Measurements from ENCODE around the gene KCNB1.

The KCNB1 gene

DNA sequence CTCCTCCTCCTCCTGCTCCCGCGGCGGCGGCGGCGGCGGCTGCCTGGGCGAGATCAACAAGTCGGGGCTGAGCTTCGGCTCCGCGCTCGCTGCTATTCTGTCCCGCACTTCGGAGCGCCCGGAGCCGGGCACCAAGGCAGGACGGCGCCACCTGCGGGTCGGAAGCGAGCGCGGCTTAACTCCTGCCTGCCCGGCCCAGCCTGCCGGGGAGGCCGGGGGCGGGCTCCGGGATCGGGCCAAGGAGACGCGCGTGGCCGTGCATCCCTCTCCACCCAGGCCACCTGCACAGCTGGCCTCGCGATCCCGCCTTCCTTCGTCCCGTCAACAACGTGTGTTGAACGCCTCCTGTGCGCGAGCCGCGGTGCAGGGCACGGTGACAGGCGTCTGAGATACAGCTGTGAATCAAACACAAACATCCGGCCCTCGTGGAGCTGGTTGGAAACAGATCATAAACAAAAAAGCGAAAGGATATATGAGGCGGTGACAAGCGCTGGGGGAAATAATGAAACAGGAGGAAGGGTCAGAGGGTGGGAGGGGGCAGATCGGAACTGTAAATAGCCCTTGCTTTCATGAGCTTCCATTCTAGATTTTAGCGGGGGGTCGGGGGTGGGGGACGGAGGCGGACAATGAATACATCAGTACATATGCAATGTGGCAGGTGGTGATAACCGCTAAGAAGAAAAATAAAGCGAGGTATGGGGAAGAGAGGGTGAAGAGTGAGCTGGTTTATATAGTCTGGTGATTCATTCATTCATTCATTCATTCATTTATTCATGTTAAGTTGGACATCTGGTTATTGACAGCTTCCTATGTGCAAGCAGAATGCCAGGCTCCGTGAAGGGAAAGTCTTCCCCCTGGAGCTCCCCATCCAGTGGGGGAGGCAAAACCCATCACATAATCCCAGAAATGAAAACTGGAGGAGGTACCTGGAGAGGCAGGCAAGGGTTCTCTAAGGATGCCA, 2.0 kb upstream of the KCNB1 start:
- Mint-ChIP-seq H3K27me3 (ENCODE audit: low read depth) (peaks cover 67% of the 10 kb centered on the region), H3K27ac (peak overlapping the region; percentile 56), H3K9me3 (peaks cover 3% of the 10 kb centered on the region), H3K4me3 (peak overlapping the region; percentile 88), H3K36me3 (ENCODE audit: low read depth) (no peaks in the 10 kb centered on the region), H3K4me1 (ENCODE audit: low read depth) (peaks cover 5% of the 10 kb centered on the region)

DNA sequence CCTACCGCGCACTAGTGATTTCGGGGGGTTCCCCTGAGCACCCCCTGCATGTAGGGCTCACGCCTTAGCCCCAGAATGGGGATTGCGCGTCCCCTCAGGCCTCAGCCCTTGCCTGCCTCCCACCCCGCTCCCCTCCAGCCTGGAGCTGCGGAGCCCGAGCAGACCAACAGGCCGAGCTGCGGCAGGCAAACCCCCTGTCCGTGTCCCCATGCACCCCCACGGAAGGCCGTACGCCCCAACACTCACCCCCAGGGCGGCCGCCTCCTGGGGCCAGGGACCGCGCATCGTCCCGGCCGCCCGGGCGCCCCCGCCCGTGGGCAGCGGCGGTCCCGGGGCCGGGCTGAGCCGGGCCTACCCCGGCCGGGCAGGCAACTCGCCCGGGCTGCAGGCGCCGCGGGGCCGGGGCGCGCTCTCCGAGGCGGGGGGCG, 1.2 kb upstream of the KCNB1 start:
- H3K36me3 Mint-ChIP-seq (ENCODE audit: low read depth), result no peaks in the 10 kb centered on the region
- no peak overlapping the region for H3K27ac Mint-ChIP-seq
- no peaks in the 10 kb centered on the region for H3K9me3 Mint-ChIP-seq
- peaks cover 61% of the 10 kb centered on the region for H3K27me3 Mint-ChIP-seq (ENCODE audit: low read depth)
- H3K4me1 Mint-ChIP-seq (ENCODE audit: low read depth), result peaks cover 5% of the 10 kb centered on the region
- no peak overlapping the region for H3K4me3 Mint-ChIP-seq

DNA sequence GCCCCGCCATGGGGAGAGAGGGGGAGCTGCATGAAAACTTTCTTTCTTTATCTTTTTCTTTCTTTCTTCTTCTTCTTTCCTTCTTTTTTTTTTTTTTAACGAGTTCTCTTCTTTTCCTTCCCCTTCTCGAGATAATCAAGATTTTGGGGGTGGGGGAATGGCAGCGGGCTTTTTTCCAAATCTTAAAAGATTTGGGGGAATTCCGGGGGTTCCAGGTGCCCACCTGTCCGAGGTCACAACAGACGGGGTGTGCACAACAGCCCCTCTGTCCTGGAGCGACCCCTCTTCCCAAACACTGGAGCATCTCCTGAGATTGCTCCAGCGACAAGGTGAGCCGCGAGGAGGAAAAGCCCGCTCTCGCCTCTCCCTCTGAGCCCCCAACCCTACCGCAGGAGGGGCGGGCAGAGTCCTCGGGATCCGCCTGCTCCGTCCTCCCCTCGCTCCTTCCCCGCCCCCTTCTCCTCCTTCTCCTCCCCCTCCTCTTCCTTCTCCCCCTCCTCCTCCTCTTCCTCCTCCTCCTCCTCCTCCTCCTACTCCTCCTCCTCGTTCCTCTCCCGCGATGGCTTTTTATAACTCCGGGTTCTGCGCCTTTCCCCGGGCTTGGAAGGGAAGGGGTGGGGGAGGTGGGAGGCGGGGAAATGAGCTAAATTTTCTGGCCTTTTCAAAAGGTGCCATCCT, 689 bp upstream of the KCNB1 start:
- Mint-ChIP-seq H3K4me1 (ENCODE audit: low read depth) (peaks cover 5% of the 10 kb centered on the region), H3K36me3 (ENCODE audit: low read depth) (no peaks in the 10 kb centered on the region), H3K27me3 (ENCODE audit: low read depth) (peaks cover 60% of the 10 kb centered on the region), H3K4me3 (peak overlapping the region; percentile 38), H3K9me3 (no peaks in the 10 kb centered on the region), H3K27ac (no peak overlapping the region)

DNA sequence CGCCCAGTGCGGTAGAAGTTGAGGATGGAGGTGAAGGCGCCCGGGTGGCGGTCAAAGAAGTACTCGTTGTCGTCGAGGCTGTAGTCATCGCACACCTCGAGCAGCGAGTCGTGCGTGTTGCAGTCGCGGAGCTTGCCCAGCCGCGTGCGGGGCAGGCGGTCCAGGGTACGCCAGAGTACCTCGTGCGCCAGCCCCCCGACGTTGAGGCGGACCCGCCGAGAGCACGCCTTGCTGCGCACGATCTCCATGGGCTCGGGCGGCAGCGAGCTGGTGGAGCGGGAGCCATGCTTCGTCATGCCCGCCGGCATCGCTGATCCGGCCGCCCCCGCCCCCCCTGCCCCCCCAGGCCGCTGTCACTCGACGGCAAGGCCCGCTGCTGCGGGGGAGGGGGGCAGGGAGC, 295 bp downstream of the KCNB1 start:
- Mint-ChIP-seq H3K9me3 (no peaks in the 10 kb centered on the region), H3K4me1 (ENCODE audit: low read depth) (peaks cover 5% of the 10 kb centered on the region), H3K4me3 (no peak overlapping the region), H3K27ac (no peak overlapping the region), H3K36me3 (ENCODE audit: low read depth) (no peaks in the 10 kb centered on the region), H3K27me3 (ENCODE audit: low read depth) (peaks cover 54% of the 10 kb centered on the region)

DNA sequence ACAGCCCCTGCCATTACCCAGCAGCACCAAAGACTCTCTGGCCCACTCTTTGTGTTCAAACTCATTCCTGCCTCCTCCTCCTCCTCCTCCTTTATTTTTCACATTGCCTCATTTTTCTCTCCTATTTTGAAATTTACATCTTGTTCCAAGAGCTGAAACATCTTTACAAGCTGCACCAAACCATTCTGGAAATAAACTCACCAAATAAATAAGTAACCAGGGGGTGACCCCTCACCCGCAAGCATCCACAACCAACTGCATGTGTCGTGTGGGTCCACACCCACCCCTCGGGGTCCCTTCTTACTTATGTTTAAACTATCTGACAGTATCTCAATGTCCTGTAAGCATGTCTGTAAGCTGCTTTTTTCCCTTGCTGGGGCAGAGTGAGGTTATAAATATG, 1.4 kb downstream of the KCNB1 start:
- Mint-ChIP-seq H3K36me3 (ENCODE audit: low read depth) (no peaks in the 10 kb centered on the region), H3K9me3 (no peaks in the 10 kb centered on the region), H3K27me3 (ENCODE audit: low read depth) (peaks cover 48% of the 10 kb centered on the region), H3K4me3 (no peak overlapping the region), H3K4me1 (ENCODE audit: low read depth) (peaks cover 5% of the 10 kb centered on the region), H3K27ac (no peak overlapping the region)

DNA sequence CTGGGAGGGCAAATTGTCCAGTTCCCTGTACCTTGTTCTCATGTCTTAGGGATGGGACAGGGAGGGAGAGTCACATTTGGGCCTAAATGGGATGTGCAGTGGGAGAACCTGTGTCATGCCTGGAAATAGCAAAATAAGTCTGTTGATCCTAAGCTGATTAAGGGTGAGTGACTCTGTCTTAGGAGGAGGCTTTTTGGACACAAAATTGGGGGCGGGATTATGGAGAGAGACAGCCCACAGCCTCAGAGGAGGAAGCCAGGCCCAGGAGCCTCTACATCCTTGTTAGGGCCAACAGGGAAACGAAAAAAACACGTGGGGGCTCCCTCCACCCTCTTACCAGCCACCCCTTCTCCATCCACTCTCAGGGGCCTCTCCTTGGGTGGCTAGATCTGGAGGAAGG, 2.2 kb downstream of the KCNB1 start:
- H3K4me3 Mint-ChIP-seq, result no peak overlapping the region
- H3K36me3 Mint-ChIP-seq (ENCODE audit: low read depth), result no peaks in the 10 kb centered on the region
- peaks cover 5% of the 10 kb centered on the region for H3K4me1 Mint-ChIP-seq (ENCODE audit: low read depth)
- no peak overlapping the region for H3K27ac Mint-ChIP-seq
- H3K27me3 Mint-ChIP-seq (ENCODE audit: low read depth), result peaks cover 41% of the 10 kb centered on the region
- H3K9me3 Mint-ChIP-seq, result no peaks in the 10 kb centered on the region

DNA sequence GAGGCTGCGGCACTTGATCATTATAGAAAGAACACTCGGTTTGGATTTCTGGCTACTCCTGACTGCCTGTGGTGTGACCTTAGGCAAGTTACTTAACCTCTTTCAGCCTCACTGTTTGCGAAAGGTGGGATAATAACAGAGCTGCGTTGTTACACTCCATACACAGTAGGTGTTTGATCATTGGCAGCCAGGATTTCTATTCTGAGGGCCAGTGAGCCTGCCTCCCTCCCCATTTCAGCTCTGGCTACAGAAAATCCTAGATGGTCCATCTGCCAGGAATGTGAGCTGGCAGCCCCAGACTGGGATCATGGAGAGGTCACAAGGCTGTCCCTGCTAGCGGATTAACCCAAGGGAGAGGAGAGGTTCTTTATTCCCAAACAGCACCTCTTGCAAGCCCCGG, 2.7 kb downstream of the KCNB1 start:
- no peaks in the 10 kb centered on the region for H3K36me3 Mint-ChIP-seq (ENCODE audit: low read depth)
- no peak overlapping the region for H3K27ac Mint-ChIP-seq
- H3K9me3 Mint-ChIP-seq, result no peaks in the 10 kb centered on the region
- H3K4me3 Mint-ChIP-seq, result no peak overlapping the region
- peaks cover 5% of the 10 kb centered on the region for H3K4me1 Mint-ChIP-seq (ENCODE audit: low read depth)
- H3K27me3 Mint-ChIP-seq (ENCODE audit: low read depth), result peaks cover 44% of the 10 kb centered on the region

DNA sequence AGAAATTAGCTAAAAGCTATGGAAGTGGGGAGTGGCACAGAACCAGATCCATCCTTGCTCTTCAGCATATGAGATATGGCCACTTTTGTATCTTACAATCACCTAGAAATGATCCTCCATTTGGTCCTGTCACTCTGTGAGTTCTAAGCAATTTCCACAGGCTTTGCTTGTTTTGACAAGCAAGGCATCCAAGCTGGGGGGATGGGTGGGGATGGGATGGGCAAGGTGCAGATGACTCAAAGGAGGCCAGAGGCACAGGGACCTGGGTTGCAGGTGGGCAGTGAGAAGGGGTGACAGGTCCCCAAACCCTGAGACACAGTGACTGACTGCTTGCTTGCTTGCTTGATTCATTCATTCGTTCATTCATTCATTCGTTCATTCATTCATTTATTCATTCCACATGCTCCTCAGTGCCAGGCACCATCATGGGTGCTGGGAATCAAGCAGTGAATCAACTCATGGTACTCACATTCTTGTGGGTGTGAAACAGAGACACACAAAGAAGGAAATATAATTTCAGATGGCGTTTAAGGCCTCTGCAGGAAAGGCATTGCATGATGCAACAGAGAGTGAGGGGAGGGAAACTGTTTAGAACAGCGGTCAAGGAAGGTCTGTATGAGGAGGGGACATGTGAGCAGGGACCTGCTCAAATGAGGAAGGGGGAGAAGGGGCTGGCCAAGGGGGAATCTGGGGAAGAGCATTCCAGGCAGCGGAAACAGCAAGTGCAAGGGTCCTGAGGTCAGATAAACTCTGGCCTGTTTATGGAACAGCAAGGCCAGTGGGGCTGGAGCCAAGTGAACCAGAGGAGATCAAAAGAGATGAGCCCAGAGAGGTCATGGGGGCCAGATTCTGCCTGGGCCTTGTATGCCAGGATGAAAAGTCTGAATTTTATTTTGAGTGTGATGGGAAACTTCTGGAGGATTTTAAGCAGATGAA, 3.4 kb downstream of the KCNB1 start:
- peaks cover 43% of the 10 kb centered on the region for H3K27me3 Mint-ChIP-seq (ENCODE audit: low read depth)
- H3K36me3 Mint-ChIP-seq (ENCODE audit: low read depth), result no peaks in the 10 kb centered on the region
- H3K4me3 Mint-ChIP-seq, result no peak overlapping the region
- no peaks in the 10 kb centered on the region for H3K4me1 Mint-ChIP-seq (ENCODE audit: low read depth)
- no peak overlapping the region for H3K27ac Mint-ChIP-seq
- no peaks in the 10 kb centered on the region for H3K9me3 Mint-ChIP-seq

DNA sequence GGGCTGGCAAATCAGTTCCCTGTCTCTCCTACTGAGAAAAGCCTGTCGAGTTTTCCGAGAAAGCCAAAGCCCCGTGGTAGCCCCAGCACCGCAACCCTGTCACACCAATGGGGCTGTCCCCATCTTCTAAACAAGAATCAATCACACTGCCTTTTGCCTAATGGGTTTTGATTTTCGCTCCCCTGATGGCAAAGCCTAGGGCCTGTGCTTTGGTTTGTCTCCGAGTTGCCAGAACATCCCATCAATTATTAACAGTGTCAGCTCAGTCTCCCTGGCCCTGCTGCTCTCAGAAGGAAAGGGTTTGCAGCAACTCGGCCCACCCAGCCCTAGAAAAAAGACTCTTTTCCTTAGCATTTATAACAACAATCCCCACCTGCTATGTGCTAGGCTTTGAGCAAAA, 4.2 kb downstream of the KCNB1 start:
- Mint-ChIP-seq H3K9me3 (no peaks in the 10 kb centered on the region), H3K27ac (no peak overlapping the region), H3K27me3 (ENCODE audit: low read depth) (peaks cover 43% of the 10 kb centered on the region), H3K36me3 (ENCODE audit: low read depth) (no peaks in the 10 kb centered on the region), H3K4me3 (no peak overlapping the region), H3K4me1 (ENCODE audit: low read depth) (no peaks in the 10 kb centered on the region)

DNA sequence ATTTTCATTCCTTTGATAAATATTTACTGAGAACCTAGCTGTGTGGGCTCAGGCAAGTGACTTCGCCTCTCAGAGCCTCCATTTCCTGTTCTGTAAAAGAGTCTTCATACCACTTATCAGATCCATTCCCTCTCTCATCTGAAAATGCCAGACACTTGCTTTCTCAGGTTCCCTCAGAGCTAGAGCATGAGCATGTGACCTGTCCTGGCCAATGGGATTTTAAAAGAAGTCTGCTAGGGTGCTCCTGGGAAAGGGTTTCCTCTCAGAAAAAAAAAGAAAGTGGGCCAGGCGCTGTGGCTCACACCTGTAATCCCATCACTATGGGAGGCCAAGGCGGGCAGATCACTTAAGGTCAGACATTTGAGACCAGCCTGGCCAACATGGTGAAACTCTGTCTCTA, 5.3 kb downstream of the KCNB1 start:
- H3K36me3 Mint-ChIP-seq (ENCODE audit: low read depth), result no peaks in the 10 kb centered on the region
- no peaks in the 10 kb centered on the region for H3K9me3 Mint-ChIP-seq
- no peaks in the 10 kb centered on the region for H3K4me1 Mint-ChIP-seq (ENCODE audit: low read depth)
- H3K27me3 Mint-ChIP-seq (ENCODE audit: low read depth), result peaks cover 44% of the 10 kb centered on the region
- no peak overlapping the region for H3K4me3 Mint-ChIP-seq
- H3K27ac Mint-ChIP-seq, result no peak overlapping the region

DNA sequence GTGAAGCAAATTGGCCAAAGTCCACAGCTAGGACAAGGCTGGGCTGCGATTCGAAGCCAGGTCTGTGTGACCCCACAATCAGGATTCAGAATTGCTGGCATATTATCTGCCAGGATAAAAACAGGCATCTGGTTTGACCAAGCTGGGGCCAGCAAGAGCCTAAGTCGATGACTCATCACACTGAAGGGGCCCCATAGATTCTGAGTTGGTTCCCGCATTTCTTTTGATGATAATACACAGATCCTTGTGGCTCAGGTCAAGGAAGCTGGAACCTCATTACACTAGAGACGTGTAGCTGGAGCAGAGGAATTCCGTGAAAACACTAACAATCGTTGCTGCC, 6.5 kb downstream of the KCNB1 start:
- Mint-ChIP-seq H3K36me3 (ENCODE audit: low read depth) (no peaks in the 10 kb centered on the region), H3K27ac (no peak overlapping the region), H3K9me3 (no peaks in the 10 kb centered on the region), H3K4me1 (ENCODE audit: low read depth) (no peaks in the 10 kb centered on the region), H3K27me3 (ENCODE audit: low read depth) (peaks cover 35% of the 10 kb centered on the region), H3K4me3 (no peak overlapping the region)

DNA sequence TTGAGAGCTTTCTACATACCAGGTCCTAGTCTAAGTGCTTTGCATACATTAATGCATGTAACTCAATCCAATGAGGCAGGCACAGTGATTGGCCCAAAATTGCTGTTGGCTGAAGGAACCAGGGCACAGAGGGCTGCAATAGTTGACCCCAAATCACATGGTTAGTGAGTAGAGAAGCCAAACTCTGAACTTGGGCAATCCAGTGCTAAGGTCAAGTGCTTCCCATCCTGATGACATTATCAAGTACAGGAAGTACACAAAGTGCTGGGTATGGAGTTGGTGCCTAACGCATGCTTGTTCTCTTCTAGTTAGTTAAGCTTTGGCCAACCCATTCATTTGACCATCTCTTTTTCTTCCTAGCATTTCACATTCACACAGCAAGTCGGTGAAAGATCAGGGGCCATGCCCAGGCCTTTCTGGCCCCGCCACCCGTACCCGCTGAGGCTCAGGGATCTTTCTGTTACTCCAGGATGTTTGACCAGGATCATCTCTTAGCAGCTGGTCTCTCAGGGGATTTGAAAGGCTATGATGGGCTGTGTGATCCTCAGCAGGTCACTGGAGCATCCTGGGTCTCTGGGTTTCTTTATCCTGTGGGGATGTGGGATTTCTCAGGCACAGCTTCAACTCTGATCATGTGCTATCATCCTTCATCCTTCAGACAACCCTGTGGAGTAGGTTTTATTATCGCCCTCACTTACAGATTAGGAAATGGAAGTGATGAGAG, 7.0 kb downstream of the KCNB1 start:
- Mint-ChIP-seq H3K27ac (no peak overlapping the region), H3K4me1 (ENCODE audit: low read depth) (no peaks in the 10 kb centered on the region), H3K9me3 (no peaks in the 10 kb centered on the region), H3K27me3 (ENCODE audit: low read depth) (peaks cover 35% of the 10 kb centered on the region), H3K4me3 (no peak overlapping the region), H3K36me3 (ENCODE audit: low read depth) (no peaks in the 10 kb centered on the region)

DNA sequence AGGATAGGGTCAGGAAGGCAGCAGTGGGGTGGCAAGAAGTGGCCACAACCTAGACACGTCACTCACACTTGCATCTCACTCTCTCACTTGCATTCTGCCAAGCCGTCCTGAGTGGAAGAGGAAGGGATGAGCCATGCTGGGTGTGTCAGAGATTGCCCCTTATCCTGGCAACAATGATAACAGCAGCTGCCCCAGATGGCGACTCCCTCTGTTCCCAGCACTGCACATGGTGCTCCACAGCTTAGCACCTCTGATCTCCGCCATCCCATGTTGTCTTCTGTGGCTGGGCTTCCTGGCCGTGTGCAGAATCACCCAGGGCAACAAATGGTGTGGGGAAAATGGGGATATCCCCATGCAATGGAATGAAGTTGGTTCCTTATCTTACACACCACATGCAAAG, 11.1 kb downstream of the KCNB1 start:
- Mint-ChIP-seq H3K4me3 (no peak overlapping the region), H3K36me3 (ENCODE audit: low read depth) (no peaks in the 10 kb centered on the region), H3K9me3 (no peaks in the 10 kb centered on the region), H3K27me3 (ENCODE audit: low read depth) (peaks cover 42% of the 10 kb centered on the region), H3K27ac (no peak overlapping the region), H3K4me1 (ENCODE audit: low read depth) (no peaks in the 10 kb centered on the region)

DNA sequence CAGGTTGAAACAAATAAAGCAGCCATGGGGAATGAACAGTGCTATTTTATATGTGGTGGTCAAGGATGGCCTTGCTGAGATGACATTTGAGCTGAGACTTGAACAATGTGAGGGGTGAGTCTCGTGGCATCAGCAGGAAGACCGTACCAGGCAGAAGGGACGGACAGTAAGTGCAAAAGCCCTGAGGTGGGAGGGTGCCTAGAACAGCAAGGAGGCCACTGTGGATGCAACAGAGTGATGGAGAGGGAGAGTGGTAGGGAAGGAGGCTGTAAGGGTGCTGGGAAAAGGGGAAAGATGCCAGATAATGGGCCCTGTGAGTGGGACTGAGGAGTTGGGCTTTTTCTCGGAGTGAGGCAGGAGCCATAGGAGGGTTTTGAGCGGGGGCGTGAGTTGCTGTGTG, 11.5 kb downstream of the KCNB1 start:
- Mint-ChIP-seq H3K27me3 (ENCODE audit: low read depth) (peaks cover 43% of the 10 kb centered on the region), H3K4me3 (no peak overlapping the region), H3K4me1 (ENCODE audit: low read depth) (no peaks in the 10 kb centered on the region), H3K9me3 (no peaks in the 10 kb centered on the region), H3K36me3 (ENCODE audit: low read depth) (no peaks in the 10 kb centered on the region), H3K27ac (no peak overlapping the region)

All from T-helper 1 cell treated with Interleukin-12 subunit alpha and Interleukin-12 subunit beta and Interleukin-4 antibody, amounts not matched to agents 30 μg/mL and 1 μg/mL, for 36 hours (primary cell).